DOHH2 (cell line): ENCODE data around the gene MED13L.

ENCODE experiments used
- H3F3A ChIP-seq: fragments of 200-600 bp; sonication (generic), shearing (Covaris generic); 2 replicates; pipeline ENCODE4 v1.6.0; 2016; ENCODE audit warnings: antibody characterized with exemption, mild to moderate bottlenecking; ENCODE audit not compliant: control insufficient read depth, insufficient read depth
- H3K27ac ChIP-seq: fragments of 200-600 bp; sonication (generic); 2 replicates; pipeline ENCODE4 v1.5.1; 2014; ENCODE audit warnings: low read depth, mild to moderate bottlenecking, low read length, moderate library complexity
- H3K27me3 ChIP-seq: fragments of 200-600 bp; sonication (generic); 2 replicates; pipeline ENCODE4 v1.6.1; 2014; ENCODE audit warnings: mild to moderate bottlenecking, low read length, mixed read lengths; ENCODE audit not compliant: control insufficient read depth
- H3K36me3 ChIP-seq: fragments of 200-600 bp; sonication (generic); 2 replicates; pipeline ENCODE4 v1.6.1; 2014; ENCODE audit warnings: mild to moderate bottlenecking, low read length, moderate library complexity, mixed read lengths; ENCODE audit not compliant: control insufficient read depth
- H3K4me1 ChIP-seq: fragments of 200-600 bp; sonication (generic); 2 replicates; pipeline ENCODE4 v1.6.1; 2014; ENCODE audit warnings: mild to moderate bottlenecking, low read length, mixed read lengths; ENCODE audit not compliant: control insufficient read depth
- H3K4me2 ChIP-seq: fragments of 200-600 bp; sonication (generic); 2 replicates; pipeline ENCODE4 v1.6.0; 2014; ENCODE audit warnings: mild to moderate bottlenecking, low read length, moderate library complexity
- H3K4me3 ChIP-seq: fragments of 200-600 bp; sonication (generic); 2 replicates; pipeline ENCODE4 v1.5.1; 2014; ENCODE audit warnings: mild to moderate bottlenecking, low read length, mixed read lengths
- H3K79me2 ChIP-seq: fragments of 200-600 bp; sonication (generic); 2 replicates; pipeline ENCODE4 v1.6.1; 2014; ENCODE audit warnings: mild to moderate bottlenecking, low read length, mixed read lengths; ENCODE audit not compliant: control insufficient read depth
- H3K9me2 ChIP-seq: fragments of 200-600 bp; sonication (generic); replicated peaks from 2 replicates; pipeline ENCODE4 v1.6.1; 2014; ENCODE audit warnings: mild to moderate bottlenecking, low read length, mixed read lengths; ENCODE audit not compliant: control insufficient read depth
- H3K9me3 ChIP-seq: fragments of 200-600 bp; sonication (generic); 2 replicates; pipeline ENCODE4 v1.6.1; 2014; ENCODE audit warnings: antibody characterized with exemption, low read length, mixed read lengths; ENCODE audit not compliant: control insufficient read depth, insufficient read depth
- H4K20me1 ChIP-seq: fragments of 200-600 bp; sonication (generic); 2 replicates; pipeline ENCODE4 v1.6.0; 2014; ENCODE audit warnings: low read depth, mild to moderate bottlenecking, antibody characterized with exemption, low read length, moderate library complexity; ENCODE audit not compliant: control insufficient read depth, insufficient read depth
- EZH2phosphoT487 ChIP-seq: fragments of 200-600 bp; sonication (generic); IDR thresholded peaks from 2 replicates; pipeline ENCODE4 v1.6.1; 2017; ENCODE audit warnings: borderline replicate concordance, mild to moderate bottlenecking, antibody characterized with exemption, low read length, moderate library complexity, mixed read lengths
- TF ChIP-seq, protein P1 (sequence below): fragments of 200-600 bp; sonication (generic); IDR thresholded peaks from one replicate; pipeline ENCODE4 v1.5.1; 2014; ENCODE audit warnings: antibody characterized with exemption, mild to moderate bottlenecking, low read depth, low read length; ENCODE audit not compliant: poor library complexity, severe bottlenecking

Gene MED13L

DNA sequence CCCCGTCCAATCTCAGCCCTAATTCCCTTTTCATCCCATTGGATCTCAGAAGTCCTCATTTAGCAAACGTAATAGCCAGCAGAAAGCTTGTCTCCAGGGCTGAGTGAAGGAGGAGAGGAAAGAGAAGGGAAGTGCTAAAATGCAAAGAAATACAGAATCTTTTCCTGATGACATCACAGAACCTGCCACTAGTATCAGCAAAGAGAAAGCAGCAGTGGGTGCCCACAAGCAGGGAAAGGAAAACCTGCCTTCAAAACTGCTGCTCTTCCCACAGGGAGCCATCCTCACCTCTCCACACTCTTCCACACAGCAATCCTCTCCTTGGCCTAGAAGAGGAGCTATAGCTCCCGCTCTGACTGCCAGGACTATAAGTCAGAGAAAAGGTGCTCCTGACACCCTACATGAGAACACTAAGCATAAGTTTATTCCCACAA is 11.3 kb downstream of the MED13L start:
- Histone ChIP-seq H3F3A (no peaks in the 10 kb centered on the region), H3K79me2 (peaks cover 94% of the 10 kb centered on the region), H3K4me1 (peaks cover 23% of the 10 kb centered on the region), H3K27me3 (no peaks in the 10 kb centered on the region), H3K36me3 (no peaks in the 10 kb centered on the region), H3K9me3 (no peaks in the 10 kb centered on the region), H3K27ac (no peak overlapping the region), H3K4me2 (no peak overlapping the region), H3K9me2 (no peaks in the 10 kb centered on the region), H3K4me3 (no peak overlapping the region), H4K20me1 (peaks cover 35% of the 10 kb centered on the region)
- TF ChIP-seq, protein P1, sequence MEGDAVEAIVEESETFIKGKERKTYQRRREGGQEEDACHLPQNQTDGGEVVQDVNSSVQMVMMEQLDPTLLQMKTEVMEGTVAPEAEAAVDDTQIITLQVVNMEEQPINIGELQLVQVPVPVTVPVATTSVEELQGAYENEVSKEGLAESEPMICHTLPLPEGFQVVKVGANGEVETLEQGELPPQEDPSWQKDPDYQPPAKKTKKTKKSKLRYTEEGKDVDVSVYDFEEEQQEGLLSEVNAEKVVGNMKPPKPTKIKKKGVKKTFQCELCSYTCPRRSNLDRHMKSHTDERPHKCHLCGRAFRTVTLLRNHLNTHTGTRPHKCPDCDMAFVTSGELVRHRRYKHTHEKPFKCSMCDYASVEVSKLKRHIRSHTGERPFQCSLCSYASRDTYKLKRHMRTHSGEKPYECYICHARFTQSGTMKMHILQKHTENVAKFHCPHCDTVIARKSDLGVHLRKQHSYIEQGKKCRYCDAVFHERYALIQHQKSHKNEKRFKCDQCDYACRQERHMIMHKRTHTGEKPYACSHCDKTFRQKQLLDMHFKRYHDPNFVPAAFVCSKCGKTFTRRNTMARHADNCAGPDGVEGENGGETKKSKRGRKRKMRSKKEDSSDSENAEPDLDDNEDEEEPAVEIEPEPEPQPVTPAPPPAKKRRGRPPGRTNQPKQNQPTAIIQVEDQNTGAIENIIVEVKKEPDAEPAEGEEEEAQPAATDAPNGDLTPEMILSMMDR: no peak
- no peak for TF ChIP-seq EZH2phosphoT487

DNA sequence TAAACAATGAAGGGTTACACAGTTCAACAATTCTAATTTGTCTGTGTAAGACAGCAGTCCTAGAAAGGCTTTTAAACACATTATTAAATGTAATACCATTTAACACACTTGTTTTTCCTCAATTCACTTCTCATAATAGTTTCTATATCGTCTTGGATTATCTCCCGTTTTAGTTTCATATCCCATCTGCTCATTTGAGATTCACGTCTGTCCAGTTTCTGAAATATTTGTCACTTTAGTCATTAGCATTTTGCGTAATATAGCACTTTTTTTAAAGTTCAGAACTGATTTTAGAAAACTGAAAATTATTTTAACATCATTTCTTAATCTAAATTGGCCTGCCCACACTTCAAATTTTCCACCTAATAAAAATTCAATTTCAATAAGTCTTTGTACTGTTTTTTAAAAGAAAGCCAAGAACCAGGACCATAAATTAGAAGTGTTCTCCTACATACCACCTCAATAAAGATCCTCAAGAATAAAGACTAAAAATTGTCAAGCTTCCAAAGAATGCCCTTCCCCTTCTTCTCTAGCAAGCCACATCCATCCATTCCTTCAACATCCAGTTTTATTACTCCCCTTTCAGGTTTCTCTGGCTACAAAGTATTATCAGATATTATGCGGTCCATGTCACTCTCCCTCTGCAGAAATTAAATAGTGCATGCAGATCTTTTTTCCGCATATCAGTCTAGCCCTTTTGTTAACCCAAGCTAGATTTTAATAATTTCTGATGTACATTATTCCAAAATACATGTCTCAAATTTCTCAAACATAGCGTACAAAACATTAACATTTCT is 11.9 kb downstream of the MED13L start:
- H3K4me2 ChIP-seq: no peak overlapping the region
- H3K27me3 ChIP-seq: no peaks in the 10 kb centered on the region
- no peak overlapping the region for H3K27ac ChIP-seq
- H3K4me3 ChIP-seq: no peak overlapping the region
- TF ChIP-seq, protein P1: no peak
- no peak for TF ChIP-seq EZH2phosphoT487
- peaks cover 40% of the 10 kb centered on the region for H4K20me1 ChIP-seq
- no peaks in the 10 kb centered on the region for H3K9me3 ChIP-seq
- H3F3A ChIP-seq: no peaks in the 10 kb centered on the region
- no peaks in the 10 kb centered on the region for H3K36me3 ChIP-seq
- peaks cover 97% of the 10 kb centered on the region for H3K79me2 ChIP-seq
- H3K9me2 ChIP-seq: no peaks in the 10 kb centered on the region
- peaks cover 23% of the 10 kb centered on the region for H3K4me1 ChIP-seq

DNA sequence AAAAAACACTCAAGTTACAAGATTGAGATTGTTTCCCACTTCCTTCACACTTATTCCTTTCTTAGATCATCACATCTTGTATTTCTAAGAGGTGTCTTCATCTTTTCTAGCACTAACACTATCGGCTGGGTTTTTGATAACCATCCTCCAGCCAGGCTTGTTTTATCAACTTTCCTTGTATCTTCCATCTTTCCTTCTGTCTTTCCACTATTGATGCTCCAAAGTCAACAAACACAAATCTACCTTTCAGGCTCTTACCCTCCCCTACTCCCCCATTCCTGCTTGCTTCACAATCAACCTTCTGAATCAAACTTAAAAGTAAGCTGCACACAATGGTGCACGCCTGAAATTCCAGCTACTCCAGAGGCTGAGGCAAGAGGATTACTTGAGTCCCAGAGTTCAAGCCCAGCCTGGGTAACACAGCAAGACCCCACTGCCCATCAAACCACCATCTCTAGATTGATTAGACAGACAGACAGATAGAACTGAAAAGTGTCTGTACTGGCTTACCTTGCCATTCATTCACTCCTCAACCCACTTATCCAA is 12.9 kb downstream of the MED13L start:
- Histone ChIP-seq H3K79me2 (peaks cover 96% of the 10 kb centered on the region), H3K4me3 (no peak overlapping the region), H3K36me3 (no peaks in the 10 kb centered on the region), H3K4me2 (no peak overlapping the region), H3K9me3 (no peaks in the 10 kb centered on the region), H3K9me2 (no peaks in the 10 kb centered on the region), H4K20me1 (peaks cover 39% of the 10 kb centered on the region), H3K27me3 (no peaks in the 10 kb centered on the region), H3K4me1 (peaks cover 23% of the 10 kb centered on the region), H3F3A (no peaks in the 10 kb centered on the region), H3K27ac (no peak overlapping the region)
- no peak for TF ChIP-seq EZH2phosphoT487
- TF ChIP-seq, protein P1: no peak
